GM21717 (cell line): ENCODE results near the gene RNF223.
"Not testable (repeated sequence)": the region's sequence is repeated elsewhere in the genome, so short reads cannot be mapped to it uniquely, and the experiment has no call there.

Experiments used
- ATAC-seq: cut with Tn5 transposase; IDR thresholded peaks from one replicate; pipeline ENCODE4 v1.9.1; 2021; ENCODE audit warnings: mild to moderate bottlenecking, moderate library complexity; ENCODE audit not compliant: unreplicated experiment

Gene RNF223

DNA sequence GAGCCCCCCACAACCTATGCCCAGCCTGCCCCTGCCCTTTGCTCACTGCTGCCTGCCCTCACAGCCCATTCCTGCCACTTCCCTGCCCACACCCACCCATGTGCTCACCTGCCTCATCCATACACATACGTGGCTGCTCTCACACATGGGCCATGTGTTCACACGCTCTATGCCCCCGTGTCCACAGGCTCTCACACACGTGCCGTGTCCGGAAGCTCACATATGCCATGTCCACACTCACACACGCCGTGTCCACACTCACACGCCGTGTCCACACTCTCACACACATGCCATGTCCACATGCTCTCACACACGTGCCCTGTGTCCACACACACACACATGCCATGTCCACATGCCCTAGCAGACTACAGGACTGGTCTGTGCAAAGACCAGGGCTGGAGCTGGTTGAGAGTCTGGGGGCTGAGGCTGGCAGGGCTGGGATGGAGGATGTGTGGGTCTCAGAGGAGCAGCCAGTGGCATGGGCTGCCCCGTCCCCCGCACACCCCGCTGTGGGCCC lies 583 bp upstream of the RNF223 start:
- ATAC-seq = no peak

DNA sequence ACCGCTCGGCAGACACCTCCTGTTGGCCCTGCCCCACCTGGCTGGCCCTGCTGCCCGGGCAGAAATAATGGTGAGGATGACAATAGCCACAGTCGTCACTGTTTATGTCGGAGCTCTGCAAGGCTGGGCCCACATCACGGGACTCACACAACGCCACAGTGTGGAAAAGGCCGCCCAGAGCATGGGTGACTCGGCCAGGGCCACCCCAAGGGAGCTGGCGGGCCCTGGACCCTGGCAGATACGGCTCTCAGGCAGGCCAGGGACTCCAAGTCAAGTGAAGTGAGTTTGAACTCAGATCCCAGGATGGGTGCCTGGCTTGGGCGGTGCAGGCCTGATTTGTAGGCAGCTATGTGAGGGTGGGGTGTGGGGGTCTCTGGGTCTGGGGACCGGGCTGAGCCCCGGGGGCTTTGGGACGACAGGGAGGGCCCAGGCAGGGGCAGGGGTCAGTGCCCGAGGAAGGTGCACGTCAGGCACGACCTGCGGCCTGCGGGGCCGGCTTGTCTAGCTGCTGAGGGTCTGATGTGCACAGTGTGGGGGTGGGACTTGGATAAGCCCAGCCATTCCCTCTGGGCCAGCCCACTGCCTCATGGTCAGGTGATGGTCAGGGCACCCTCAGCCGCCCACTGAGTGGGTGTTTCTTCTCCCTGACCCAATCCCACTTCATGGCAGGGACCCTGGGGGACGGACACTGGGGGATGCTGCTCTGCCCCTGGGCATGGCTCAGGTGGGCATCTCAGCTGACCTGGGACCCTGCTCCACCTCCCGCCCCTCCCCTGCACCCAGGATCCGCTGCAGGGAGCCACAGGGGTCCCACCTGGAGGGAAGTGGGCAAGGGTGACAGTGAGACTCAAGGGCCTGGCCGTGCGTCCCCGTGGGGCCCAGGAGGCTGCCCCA lies 1.0 kb downstream of the RNF223 start:
- no peak for ATAC-seq

DNA sequence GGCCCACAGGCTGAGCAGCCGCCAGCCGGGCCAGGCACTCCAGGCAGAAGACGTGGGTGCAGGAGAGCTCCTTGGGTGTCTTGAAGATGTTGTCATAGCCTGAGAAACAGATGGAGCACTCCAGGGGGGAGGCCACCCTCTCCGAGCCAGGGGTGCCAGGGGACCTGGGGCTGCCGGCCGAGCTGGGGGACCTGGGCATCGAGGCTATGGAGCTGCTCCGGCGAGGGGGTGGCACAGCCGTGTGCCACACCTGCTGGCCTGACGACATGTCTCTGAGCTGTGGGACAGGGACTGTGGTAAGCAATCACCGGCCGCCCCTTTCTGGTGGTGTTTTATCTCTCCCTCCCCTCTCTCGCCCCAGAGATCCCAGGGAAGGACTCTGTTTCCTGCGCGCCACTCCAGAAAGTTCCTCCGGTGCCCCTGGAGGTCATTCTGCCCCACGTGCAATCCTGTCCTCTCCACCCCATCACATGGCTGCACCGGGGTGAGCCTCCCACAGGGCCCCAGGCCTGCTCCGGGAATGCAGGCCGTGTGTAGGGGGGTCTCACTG lies 1.7 kb downstream of the RNF223 start:
- no peak for ATAC-seq

DNA sequence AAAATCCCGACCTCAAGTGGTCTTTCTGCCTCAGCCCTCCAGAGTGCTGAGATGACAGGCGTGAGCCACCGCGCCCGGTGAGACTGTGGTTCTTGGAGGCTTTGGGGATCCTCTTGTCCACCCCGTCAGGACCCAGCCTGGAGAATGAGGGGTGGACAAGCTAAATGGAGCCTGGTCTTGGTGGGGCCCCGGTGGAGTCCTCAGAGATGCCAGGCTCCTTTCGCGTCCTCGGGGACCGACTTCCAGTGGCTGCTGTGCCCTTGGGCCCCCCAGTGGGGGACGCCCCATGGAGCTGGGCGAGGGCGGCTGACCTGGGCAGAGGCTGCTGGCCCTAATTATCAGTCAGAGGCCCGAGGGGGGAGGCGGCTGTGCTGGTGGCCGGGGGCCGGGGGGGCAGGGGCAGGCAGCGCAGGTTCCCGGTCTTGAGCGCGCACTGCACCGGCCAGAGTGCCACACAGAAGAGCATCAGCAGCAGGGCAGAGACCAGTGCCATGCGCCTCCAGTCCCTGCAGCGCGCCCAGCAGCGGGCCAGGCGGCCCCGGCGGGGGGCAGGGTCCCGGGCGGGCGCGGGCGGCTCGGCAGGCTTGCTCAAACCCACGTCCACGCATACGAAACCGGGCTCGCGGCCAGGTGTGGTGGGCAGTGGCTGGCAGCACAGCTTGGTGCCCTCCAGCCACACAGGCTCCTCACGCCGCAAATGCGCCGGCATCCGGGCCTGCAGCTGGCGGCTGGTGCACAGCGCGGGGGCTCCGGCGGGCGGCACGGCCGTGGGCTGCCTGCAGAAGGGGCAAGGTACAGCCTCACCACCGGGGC lies 2.4 kb downstream of the RNF223 start:
- no peak for ATAC-seq

DNA sequence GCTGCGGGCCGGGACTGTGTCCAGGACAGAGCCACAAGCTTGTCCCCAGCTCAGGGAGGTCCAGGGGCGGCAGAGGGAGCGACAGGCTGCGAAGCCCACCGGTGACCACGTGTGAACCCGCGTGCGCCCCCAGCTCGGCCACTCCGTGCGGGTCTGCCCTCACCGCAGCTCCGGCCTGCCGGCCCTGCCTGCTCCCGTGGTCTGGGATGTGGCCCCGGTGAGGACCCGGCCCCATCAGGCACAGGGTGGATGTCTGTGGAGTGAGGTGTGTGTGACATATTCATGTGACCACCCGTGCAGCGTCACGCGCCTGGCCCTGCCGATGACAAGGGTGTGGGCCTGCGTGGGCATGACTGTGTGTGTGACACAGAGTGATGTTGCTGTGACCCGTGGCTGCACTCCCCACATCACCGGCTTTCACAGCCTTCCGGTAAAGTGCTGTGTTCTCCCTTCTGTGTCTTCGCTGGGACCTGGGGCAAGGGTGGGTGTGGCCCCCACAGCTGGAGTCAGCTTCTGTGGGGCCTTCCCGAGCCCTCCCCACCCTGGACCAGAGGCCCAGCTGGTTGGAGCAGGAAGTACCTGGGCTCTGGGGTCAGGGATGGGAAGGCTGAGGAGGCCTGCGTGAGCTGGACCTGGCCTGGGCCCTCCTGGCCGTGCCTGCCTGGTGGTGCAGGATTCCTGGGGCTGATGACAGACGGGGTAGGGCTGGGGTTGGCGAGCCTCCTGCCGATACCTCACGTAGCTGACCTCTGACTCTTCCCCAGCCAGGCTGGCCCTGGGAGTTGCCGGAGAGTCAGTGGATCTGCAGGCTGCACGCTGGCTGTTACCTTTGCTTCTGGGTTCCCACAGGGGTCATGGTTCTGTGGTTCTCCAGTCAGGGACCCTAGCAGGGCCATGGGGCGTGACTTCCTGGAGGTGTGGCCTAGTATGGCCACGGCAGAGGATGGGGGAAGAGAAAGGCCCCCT lies 4.1 kb downstream of the RNF223 start:
- ATAC-seq = no peak

DNA sequence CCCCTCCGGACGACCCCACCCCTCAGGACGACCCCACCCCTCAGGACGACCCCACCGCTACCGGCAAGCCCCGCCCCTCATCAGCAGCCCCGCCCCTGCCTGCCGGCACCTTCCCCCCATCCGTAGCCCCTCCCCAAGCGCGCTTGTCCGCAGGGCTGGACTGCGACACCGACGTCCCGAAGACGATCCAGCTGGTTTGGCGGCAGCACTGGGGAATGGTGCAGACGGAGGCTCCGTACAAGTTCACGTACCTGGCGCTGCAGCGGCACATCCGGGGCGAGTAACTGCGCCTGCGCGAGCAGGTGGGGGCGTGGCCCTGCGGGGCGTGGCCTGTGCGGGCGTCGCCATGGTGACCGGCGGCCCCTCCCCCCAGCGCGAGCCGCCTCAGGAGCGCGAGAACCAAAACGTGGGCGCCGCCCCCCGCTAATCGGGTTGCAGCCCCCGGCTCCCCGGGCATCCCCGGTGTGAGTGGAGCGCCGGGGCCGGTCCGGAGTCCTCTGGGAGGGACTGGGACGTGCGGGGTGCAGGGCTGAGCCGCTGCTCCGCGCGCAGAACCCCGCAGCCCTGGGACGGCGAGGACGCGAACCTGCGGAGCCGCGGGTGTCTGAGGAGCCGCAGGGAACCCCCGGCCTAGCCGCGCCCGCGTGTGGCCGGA lies 4.9 kb downstream of the RNF223 start:
- peak; percentile 34 for ATAC-seq

DNA sequence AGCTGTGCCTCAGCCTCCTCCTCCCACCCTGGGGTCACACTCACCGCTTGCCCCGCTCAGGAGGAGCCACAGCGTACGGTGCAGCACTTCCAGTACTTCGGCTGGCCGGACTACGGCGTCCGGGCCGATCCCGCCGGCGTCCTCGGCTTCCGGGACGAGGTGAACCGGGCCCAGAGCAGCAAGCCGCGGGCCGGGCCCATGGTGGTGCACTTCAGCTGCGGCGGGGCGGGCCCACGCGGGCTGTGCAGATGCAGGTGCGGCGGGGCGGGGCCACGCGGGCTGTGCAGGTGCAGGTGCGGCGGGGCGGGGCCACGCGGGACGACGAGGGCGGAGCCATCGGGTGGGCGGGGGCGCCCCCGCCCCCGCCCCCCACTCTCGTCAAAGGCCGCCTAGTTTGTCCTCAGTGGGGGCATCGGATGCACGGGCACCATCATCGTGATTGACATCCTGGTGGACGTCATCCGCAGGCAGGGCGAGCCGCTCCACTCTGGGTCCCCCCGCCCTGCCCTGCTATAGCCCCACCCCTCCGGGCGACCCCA lies 5.5 kb downstream of the RNF223 start:
- no peak for ATAC-seq

DNA sequence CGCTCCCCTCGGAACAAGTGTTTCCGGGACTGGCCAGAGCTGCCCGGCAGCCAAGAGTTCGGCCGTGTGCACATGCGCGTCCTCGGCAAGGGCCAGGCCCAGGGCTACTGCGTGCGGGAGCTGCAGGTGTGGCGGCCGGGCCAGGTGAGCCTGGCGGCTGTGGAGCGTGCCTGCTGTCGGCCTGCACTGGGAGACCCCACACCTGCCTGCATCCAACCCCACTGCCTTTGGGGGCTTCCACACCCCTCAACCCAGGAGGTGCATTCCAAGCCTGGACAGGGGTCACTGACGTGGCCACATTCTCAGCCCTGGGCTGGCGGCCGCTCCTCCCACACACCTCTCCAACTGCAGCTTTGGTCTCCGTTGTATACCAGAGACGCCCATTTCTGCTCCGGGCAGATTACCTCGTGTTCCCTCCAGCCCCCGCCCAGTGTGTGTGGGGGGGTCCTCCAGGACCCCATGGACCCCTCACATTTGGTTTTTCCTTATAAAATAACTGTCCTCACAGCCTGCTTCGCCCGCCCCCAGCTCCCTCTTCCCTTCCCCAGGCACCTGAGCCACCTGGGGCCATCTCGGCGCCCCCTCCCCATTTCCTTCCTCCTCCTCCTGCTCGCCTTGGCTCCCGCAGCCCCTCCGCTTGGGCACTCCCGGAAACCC lies 6.1 kb downstream of the RNF223 start:
- no peak for ATAC-seq

DNA sequence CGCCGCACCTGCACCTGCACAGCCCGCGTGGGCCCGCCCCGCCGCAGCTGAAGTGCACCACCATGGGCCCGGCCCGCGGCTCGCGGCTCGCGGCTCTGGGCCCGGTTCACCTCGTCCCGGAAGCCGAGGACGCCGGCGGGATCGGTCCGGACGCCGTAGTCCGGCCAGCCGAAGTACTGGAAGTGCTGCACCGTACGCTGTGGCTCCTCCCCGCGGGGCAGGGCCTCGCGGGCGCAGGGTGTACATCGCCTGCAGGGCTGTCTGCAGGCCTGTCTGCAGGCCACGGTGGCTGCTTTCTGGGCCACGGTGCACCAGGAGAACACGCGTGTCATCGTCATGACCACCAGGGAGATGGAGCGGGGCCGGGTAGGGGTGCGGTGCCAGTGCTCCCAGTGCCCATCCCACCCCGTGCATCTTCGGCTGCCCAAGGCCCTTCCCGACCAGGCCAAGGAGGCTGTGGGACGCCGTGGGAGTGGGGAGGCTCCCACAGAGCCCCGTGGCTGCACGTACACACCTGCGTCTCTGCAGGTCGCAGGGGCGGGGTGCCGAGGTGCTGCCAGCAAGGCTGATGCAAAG lies 6.7 kb downstream of the RNF223 start:
- ATAC-seq = no peak

DNA sequence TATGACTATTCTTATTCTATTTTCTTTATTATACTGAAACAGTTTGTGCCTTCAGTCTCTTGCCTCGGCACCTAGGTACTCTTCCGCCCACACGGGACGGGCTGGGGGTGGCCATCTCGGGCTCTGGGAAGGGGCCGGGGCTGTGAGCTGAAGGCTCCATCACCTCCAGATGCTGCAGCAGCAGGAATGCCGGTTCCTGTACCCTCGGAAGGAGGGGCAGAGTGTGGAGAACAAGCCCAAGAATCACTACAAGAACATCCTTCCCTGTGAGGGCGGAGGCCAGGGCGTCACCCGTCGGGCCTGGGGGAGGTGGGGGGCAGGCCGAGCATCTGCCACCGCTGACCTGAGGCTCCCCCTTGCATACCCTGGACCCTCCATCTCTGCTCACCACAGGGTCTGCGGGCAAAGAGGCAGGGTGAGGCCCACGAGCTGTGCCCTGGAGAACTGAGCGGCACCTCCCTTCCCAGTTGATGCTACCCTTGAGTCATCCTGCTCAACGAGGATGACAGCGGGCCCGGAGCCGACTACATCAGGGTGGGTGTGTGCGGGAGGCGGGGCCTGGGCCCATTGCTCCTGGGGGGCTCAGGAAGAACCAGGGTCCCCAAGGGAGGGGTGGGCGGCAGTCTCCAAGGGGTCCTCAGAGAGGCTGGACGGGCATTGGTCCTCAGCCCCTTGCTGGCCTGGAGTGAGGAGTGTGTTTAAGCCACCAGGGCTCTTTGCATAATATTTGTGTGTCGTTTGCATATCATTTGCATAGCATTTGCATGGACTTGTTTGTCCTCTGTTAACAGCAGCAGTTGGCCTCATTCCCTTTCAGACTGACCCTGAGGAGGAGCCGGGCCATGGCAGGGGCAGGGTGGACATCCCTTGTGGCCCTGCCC lies 7.5 kb downstream of the RNF223 start:
- ATAC-seq = no peak

DNA sequence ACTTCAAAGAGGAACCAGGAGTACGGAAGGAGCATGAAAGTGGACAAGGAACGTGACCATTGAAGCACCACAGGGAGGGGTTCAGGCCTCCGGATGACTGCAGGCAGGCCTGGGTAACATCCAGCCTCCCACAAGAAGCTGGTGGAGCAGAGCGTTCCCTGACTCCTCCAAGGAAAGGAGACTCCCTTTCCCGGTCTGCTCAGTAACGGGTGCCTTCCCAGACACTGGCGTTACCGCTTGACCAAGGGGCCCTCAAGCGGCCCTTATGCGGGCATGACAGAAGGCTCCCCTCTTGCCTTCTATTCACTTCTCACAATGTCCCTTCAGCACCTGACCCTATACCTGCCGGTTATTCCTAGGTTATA lies 8.2 kb downstream of the RNF223 start:
- ATAC-seq = not testable (repeated sequence)

DNA sequence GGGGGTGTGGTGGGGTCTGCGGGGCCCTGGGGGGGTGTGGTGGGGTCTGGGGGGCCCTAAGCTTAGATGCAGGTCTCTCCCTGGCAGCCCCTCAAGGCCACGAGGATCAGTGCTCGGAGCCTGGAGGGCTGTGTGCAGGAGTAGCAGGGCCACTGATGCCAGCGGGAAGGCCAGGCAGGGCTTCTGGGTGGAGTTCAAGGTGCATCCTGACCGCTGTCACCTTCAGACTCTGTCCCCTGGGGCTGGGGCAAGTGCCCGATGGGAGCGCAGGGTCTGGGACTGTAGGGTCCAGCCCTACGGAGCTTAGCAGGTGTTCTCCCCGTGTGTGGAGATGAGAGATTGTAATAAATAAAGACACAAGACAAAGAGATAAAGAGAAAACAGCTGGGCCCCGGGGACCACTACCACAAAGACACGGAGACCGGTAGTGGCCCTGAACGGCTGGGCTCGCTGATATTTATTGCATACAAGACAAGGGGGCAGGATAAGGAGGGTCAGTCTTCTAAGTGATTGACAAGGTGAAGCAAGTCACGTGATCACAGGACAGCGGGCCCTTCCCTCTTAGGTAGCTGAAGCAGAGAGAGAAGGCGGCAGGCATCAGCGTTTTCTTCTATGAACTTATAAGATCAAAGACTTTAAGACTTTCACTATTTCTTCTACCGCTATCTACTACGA lies 8.7 kb downstream of the RNF223 start:
- no peak for ATAC-seq

DNA sequence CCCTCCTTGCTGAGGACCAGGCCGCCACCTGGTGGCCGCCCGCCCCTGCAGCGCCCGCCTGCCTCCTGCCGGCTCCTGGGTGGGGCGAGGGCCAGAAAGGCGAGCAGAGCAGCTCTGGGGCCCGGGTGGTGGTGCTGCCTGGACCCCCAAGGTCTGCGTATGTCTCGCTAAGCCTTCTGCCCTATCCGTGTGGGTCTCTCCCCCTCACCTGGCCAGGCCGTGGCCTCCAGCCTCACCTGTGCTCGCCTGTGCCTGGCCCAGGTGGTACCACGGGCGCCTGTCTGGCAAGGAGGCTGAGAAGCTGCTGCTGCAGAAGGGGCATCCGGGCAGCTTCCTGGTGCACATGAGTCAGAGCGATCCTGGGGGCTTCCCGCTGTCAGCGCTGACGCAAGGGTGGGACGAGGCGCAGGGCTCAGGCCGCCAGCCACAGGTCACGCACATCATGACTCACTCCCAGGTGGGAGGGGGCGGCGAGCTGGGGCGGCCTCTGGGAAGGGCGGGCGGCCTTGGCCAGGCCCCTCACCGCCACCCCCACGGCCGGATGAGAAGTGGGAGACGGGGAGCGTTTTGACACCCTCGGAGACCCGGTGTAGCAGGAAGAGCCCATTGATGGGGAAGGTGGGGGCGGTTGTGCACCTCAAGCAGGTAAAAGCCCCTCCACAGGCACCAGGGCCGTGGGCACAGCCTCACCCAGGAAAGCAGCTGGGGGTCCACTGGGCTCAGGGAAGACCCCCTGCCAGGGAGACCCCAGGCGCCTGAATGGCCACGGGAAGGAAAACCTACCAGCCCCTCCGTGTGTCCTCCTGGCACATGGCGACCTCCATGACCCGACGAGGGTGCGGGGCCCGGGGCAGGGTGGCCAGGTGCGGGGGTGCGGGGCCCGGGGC lies 9.9 kb downstream of the RNF223 start:
- ATAC-seq = peak; percentile 50

DNA sequence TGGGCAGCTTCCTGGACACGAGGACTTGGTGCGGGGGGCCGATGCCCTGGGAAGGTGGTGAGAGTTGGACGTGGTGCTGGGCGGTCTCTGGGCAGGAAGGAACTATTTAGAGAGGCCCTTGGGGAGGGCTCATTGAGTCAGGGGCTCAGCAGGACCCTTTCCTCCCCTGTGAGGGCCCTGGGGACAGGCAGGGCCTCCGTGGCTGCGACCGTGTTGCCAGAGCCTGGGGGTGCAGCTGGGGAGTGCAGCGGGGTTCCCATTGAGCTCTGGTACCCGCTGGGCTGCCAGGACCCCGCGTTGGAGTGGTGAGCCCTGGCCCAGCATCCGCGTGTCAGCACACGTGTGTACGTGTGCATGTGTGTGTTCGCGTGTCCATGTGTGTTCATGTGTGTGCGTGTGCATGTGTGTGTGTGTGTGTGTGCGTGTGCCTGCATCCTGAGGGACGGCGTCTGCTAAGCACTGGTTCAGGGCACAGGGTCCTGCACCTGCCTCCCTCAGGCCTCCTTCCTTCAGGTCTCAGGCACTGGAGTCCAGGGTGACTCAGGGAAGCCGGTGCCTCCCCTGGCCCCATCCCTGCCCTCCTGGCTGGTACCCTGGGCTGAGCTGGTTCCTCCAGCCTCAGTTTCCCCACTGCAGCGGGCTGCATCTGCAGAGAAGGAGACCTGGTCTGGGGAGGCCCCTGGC lies 10.7 kb downstream of the RNF223 start:
- no peak for ATAC-seq

DNA sequence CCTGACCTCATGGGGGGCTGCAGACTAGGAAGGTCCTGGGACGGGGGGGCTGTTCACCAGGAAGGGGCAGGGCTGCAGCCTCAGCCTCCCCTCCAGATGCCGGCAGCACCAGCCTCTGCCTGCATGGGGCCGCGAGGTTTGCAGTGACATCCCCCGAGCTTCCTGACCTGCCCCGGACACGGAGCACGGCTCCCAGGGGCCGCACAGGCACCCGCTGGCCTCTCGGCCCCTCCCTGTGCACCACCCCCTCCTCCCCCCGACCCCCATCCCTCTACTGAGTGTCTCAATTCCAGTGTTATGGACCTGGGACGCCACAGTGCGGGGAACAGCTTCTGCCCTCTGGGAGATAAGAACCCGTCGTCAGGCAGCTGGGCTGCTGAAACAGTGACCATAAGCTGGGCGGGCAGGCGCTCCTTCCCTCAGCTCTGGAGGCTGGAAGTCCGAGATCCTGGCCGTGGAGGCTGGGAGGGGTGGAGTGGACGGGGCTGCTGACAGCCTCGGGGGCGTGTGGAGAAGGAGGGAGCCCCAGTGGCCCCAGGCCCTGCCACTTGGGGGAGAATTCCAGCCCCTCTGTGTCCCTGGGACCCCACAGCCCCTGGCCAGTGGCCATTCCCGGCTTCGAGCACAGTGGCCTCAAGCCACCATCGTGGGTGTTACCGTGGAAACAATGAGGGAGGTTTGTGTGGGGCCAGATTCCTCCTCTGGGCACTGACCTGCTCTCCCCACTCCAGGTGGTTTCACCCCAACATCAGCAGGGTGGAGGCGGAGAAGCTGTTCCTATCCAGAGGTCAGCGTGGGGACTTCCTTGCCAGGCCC lies 11.6 kb downstream of the RNF223 start:
- no peak for ATAC-seq
